ENCODE data around the gene IL20RA. TPM values are rescaled to one million over a fixed set of nuclear protein-coding genes. Genes with fewer than 3 reads are reported as not detected.
A peak's percentile ranks its signal among the peaks of the same experiment; 100 is the strongest.

IL20RA gene
- total RNA-seq, 1 experiment from 2014 or later, result 0.03 TPM

DNA sequence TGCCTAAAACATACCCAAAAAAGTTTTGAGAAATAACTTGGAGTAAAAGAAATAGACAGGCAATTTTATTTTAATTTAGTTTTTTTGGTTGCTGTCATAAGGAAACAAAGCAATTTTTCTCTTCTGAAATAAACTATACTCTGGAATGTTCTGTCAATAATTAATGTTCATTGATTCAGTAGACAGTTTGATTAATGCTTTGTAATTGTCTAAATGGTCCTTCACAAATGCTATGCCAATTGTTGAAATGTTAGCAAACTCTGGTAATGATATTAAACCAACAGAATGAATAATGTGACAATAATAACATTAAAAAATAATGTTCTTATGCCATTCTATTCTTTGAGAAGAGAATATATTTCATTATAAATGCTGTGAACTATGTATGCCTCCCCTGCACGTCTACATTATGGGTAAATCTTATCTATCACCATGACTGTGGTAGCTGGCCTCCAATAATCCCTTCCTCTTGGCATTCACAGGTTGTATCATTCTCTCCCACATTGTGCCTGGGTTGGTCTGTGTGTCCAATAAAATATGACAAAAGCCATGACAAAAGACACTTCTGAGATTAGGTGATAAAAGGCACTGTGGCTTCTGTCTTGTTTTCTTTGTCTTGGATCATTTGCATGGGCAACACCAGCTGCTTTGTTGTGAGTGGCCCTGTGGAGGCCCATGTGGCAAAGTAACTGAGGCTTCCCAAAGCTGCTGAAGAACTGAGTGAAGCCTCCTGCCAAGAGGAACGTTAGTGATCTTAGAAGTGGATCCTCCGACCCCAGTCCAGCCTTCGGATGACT is 25.1 kb downstream of the IL20RA start:
- H3K4me3 ChIP-seq, result no peak overlapping the region
- no peak for DNase-seq
- H3K27me3 ChIP-seq, result peaks cover 7% of the 10 kb centered on the region; the same call in 1 of the 2 replicates
- H3K36me3 ChIP-seq, result no peaks in the 10 kb centered on the region
- H3K9me3 ChIP-seq, result no peaks in the 10 kb centered on the region

DNA sequence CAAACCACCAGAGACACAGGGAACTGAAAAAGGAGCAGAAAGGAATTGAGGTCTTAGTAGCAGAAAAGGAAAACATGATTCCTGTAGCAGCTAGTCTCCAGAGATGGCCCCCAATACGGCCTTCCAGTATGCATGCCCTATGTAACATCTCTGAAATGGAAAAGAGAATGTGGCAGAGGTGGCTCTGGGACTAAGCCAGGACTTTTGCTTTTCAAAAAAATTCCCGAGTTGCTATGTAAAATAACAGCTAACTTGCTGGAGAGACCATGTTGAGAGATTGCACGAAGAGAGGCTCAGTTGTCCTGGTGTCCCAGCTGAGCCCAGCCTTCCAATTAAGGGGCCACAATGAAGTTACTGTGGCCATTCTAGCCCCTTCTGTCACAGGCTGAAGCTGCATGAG is 27.7 kb downstream of the IL20RA start:
- no peaks in the 10 kb centered on the region for H3K9me3 ChIP-seq
- H3K27me3 ChIP-seq, result peaks cover 7% of the 10 kb centered on the region; the same call in 1 of the 2 replicates
- H3K36me3 ChIP-seq, result no peaks in the 10 kb centered on the region
- H3K4me3 ChIP-seq, result no peak overlapping the region
- no peak for DNase-seq

- H3K4me3 ChIP-seq, result no peak overlapping the region
- H3K27me3 ChIP-seq, result peaks cover 7% of the 10 kb centered on the region; the same call in 1 of the 2 replicates
- H3K9me3 ChIP-seq, result no peaks in the 10 kb centered on the region
- DNase-seq, result no peak
- no peaks in the 10 kb centered on the region for H3K36me3 ChIP-seq
These were observed 28.4 kb downstream of the IL20RA start for GRCh38 chr6:137016356-137016755.

- H3K27me3 ChIP-seq, result peaks cover 7% of the 10 kb centered on the region; the same call in 1 of the 2 replicates
- H3K9me3 ChIP-seq, result no peaks in the 10 kb centered on the region
- no peak for DNase-seq
- H3K36me3 ChIP-seq, result no peaks in the 10 kb centered on the region
- no peak overlapping the region for H3K4me3 ChIP-seq
These were observed 28.8 kb downstream of the IL20RA start for GRCh38 chr6:137015943-137016342.

GRCh38 chr6:137013738-137014602 is 30.8 kb downstream of the IL20RA start:
- Histone ChIP-seq H3K27me3 (0 out of 2 replicates have a peak, but pooled peaks cover 5% of the 10 kb centered on the region), H3K9me3 (no peaks in the 10 kb centered on the region), H3K36me3 (no peaks in the 10 kb centered on the region), H3K4me3 (no peak overlapping the region)
- peak; percentile 14 for DNase-seq

- no peaks in the 10 kb centered on the region for H3K36me3 ChIP-seq
- 0 out of 2 replicates have a peak, but pooled peaks cover 5% of the 10 kb centered on the region for H3K27me3 ChIP-seq
- peak; percentile 7 for DNase-seq
- H3K9me3 ChIP-seq, result no peaks in the 10 kb centered on the region
- no peak overlapping the region for H3K4me3 ChIP-seq
These were observed 31.7 kb downstream of the IL20RA start for GRCh38 chr6:137013031-137013430.

DNA sequence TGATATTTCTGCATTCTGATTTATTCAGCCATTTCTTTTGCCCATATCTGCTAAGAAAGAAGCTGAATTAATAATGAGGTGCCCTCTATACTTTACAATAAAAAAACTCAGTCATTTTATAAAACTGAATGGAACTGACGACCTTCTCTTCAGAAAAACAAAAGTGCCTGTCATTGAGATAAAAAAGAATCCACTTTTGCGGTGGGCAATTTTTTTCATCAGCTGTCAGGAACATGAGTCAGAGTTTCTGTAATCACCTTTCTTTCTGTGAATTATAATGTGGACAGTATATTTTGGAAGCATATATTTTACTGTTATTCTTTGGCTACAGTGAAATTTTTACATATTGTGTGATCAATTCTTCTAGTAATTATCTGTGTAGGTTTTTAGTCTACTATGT is 33.4 kb downstream of the IL20RA start:
- no peaks in the 10 kb centered on the region for H3K9me3 ChIP-seq
- H3K36me3 ChIP-seq, result no peaks in the 10 kb centered on the region
- no peak overlapping the region for H3K4me3 ChIP-seq
- H3K27me3 ChIP-seq, result no peaks in the 10 kb centered on the region
- DNase-seq, result no peak

- DNase-seq, result no peak
- Histone ChIP-seq H3K4me3 (no peak overlapping the region), H3K36me3 (no peaks in the 10 kb centered on the region), H3K9me3 (no peaks in the 10 kb centered on the region), H3K27me3 (no peaks in the 10 kb centered on the region)
These were observed 34.5 kb downstream of the IL20RA start for GRCh38 chr6:137010128-137010718.

- Histone ChIP-seq H3K9me3 (no peaks in the 10 kb centered on the region), H3K27me3 (no peaks in the 10 kb centered on the region), H3K4me3 (no peak overlapping the region), H3K36me3 (no peaks in the 10 kb centered on the region)
- no peak for DNase-seq
These were observed 36.6 kb downstream of the IL20RA start for GRCh38 chr6:137008204-137008603.

DNA sequence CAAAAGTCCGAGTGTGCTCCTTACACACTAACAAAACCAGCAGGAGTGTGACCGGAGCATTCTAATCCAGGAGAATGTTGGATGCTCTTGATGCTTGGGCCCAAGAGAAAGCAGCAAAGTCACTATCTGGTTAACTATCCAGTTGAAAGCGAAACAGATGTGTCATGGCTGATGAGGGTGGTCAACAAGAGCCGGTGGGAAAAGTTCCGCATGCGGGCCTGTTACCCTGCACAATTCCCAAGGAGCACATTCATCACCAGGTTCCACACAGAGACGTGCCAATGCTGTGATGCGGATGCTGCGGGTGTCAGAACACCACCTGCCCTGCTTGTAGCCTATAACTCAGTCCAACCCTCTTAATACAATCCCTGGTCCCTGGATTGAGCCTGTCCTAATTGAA is 38.7 kb downstream of the IL20RA start:
- Histone ChIP-seq H3K27me3 (no peaks in the 10 kb centered on the region), H3K4me3 (no peak overlapping the region), H3K9me3 (no peaks in the 10 kb centered on the region), H3K36me3 (no peaks in the 10 kb centered on the region)
- no peak for DNase-seq

- no peaks in the 10 kb centered on the region for H3K36me3 ChIP-seq
- no peaks in the 10 kb centered on the region for H3K27me3 ChIP-seq
- DNase-seq, result no peak
- no peak overlapping the region for H3K4me3 ChIP-seq
- H3K9me3 ChIP-seq, result no peaks in the 10 kb centered on the region
These were observed 39.7 kb downstream of the IL20RA start for GRCh38 chr6:137005073-137005472.

GRCh38 chr6:137002505-137002904 is 42.3 kb downstream of the IL20RA start:
- no peak for DNase-seq
- H3K9me3 ChIP-seq, result no peaks in the 10 kb centered on the region
- H3K27me3 ChIP-seq, result no peaks in the 10 kb centered on the region; the same call in 1 of the 2 replicates
- H3K36me3 ChIP-seq, result no peaks in the 10 kb centered on the region
- H3K4me3 ChIP-seq, result no peak overlapping the region

- Histone ChIP-seq H3K27me3 (no peaks in the 10 kb centered on the region; the same call in 1 of the 2 replicates), H3K9me3 (no peaks in the 10 kb centered on the region), H3K36me3 (no peaks in the 10 kb centered on the region), H3K4me3 (no peak overlapping the region)
- DNase-seq, result no peak
These were observed 42.8 kb downstream of the IL20RA start for GRCh38 chr6:137001977-137002302.

GRCh38 chr6:137001299-137001976 is 43.3 kb downstream of the IL20RA start:
- H3K4me3 ChIP-seq, result no peak overlapping the region
- H3K27me3 ChIP-seq, result no peaks in the 10 kb centered on the region; the same call in 1 of the 2 replicates
- H3K36me3 ChIP-seq, result no peaks in the 10 kb centered on the region
- DNase-seq, result no peak
- H3K9me3 ChIP-seq, result no peaks in the 10 kb centered on the region

DNA sequence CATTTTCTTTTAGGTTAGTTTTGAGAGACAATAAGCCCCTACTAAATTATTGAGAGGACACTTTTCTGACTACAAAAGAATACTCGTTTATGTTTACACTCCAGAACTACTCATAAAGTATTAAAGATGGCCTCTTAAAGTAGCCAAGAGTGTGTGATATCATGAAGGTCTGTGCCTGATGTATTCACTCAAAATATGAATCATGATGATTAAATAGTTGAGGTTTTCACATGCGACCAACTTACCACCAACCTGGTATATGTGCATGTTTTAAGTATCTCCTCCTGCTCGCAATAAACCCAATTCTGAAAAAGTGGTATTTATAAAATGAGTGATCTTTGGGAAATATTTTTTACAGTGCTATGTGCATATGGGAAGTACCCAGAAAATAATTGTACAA is 43.9 kb downstream of the IL20RA start:
- Histone ChIP-seq H3K4me3 (no peak overlapping the region), H3K27me3 (no peaks in the 10 kb centered on the region; the same call in 1 of the 2 replicates), H3K9me3 (no peaks in the 10 kb centered on the region), H3K36me3 (no peaks in the 10 kb centered on the region)
- DNase-seq, result no peak

GRCh38 chr6:136995521-136995920 is 49.2 kb downstream of the IL20RA start:
- no peaks in the 10 kb centered on the region for H3K9me3 ChIP-seq
- H3K27me3 ChIP-seq, result peaks cover 9% of the 10 kb centered on the region
- DNase-seq, result no peak
- H3K36me3 ChIP-seq, result no peaks in the 10 kb centered on the region
- no peak overlapping the region for H3K4me3 ChIP-seq

DNA sequence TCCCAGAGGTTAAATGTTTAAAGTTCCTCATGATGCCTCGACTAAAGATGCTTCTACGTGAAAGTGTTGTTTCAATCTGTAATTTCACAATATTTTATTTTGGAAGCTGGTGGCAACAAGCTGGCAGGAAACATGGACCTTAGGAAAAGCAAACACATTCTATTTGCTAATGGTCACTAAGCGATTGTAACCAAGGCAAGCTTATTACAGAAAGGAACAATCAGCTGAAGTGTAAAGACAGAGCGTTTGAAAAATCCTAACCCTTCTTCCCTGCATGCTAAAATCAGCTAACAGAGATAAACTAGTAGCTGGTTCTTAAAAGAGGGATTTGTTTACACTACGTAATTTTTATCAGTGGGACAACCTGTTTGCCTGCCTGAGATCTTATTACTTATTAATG is 50.0 kb downstream of the IL20RA start:
- no peaks in the 10 kb centered on the region for H3K36me3 ChIP-seq
- peaks cover 16% of the 10 kb centered on the region for H3K27me3 ChIP-seq
- H3K4me3 ChIP-seq, result no peak overlapping the region
- no peak for DNase-seq
- no peaks in the 10 kb centered on the region for H3K9me3 ChIP-seq
